ENCODE data around the gene PPT2. TPM values are rescaled to one million over a fixed set of nuclear protein-coding genes. Genes with fewer than 3 reads are reported as not detected.
"Not testable (repeated sequence)": the region's sequence is repeated elsewhere in the genome, so short reads cannot be mapped to it uniquely, and the experiment has no call there.

PPT2 gene
- total and polyA plus RNA-seq, 2 donors (not counting 3 experiments of a cell fraction or from before 2014, with no cell fraction given): 27.2 to 47.3 TPM

GRCh38 chr6:32211432-32211831, 57.5 kb downstream of the PPT2 start:
- H3K9me1 ChIP-seq (replicated peaks; ENCODE audit: control insufficient read depth, extremely low read depth, insufficient read depth, low read length); H3K27me3 ChIP-seq (ENCODE audit: control insufficient read depth in 2 of 2, insufficient read depth in 2 of 2, low read length in 2 of 2); H3K27ac ChIP-seq (ENCODE audit: insufficient read depth, low read depth, low read length); POLR2A ChIA-PET; H3K79me2 ChIP-seq (ENCODE audit: control insufficient read depth, insufficient read depth, low read length); H3K9ac ChIP-seq (replicated peaks; ENCODE audit: extremely low read depth, insufficient read depth, low read length); dilution Hi-C loops (cut with MboI; ENCODE audit: extremely low pct_ligation_motif_present, low sequenced_read_pairs); H3K4me3 ChIP-seq (replicated peaks in 1 of 3; ENCODE audit: insufficient read depth in 1 of 3, low read depth in 1 of 3, low read length in 3 of 3); H3K4me2 ChIP-seq (ENCODE audit: insufficient read depth, low read length); DNase-seq (ENCODE audit: low read depth, low spot score); H2AFZ ChIP-seq (ENCODE audit: low read depth, low read length); H3K4me1 ChIP-seq (ENCODE audit: control insufficient read depth, extremely low read depth, insufficient read depth, low read length); BruUV-seq (replicated peaks); intact Hi-C loops (cut with micrococcal nuclease); H4K20me1 ChIP-seq (replicated peaks; ENCODE audit: control insufficient read depth, extremely low read depth, insufficient read depth, low read length); H3K9me3 ChIP-seq (replicated peaks; ENCODE audit: control insufficient read depth, insufficient read depth, low read length); FAIRE-seq: not testable (repeated sequence)
- peaks cover 7 to 14% of the 10 kb centered on the region in 2 experiments for H3K36me3 ChIP-seq (ENCODE audit: control insufficient read depth in 2 of 2, extremely low read depth in 1 of 2, insufficient read depth in 2 of 2, low read length in 2 of 2)
- CTCF ChIA-PET: interaction anchor here (1.0 kb wide), 1 partner anchor 16 kb away, joined by 3 read pairs; no protein-coding TSS in a partner anchor

GRCh38 chr6:32212076-32212760, 58.3 kb downstream of the PPT2 start:
- H4K20me1 ChIP-seq (replicated peaks; ENCODE audit: control insufficient read depth, extremely low read depth, insufficient read depth, low read length): no peaks in the 10 kb centered on the region
- H3K27me3 ChIP-seq (ENCODE audit: control insufficient read depth in 2 of 2, insufficient read depth in 2 of 2, low read length in 2 of 2): no peaks in the 10 kb centered on the region
- H3K9me3 ChIP-seq (replicated peaks; ENCODE audit: control insufficient read depth, insufficient read depth, low read length): no peaks in the 10 kb centered on the region
- no peak overlapping the region for H2AFZ ChIP-seq (ENCODE audit: low read depth, low read length)
- no peak overlapping the region for H3K27ac ChIP-seq (ENCODE audit: insufficient read depth, low read depth, low read length)
- ChIA-PET CTCF (interaction anchor here (1.0 kb wide), 1 partner anchor 17 kb away, joined by 3 read pairs; no protein-coding TSS in a partner anchor), POLR2A (no interaction called here)
- BruUV-seq (replicated peaks): no TSS peak
- H3K79me2 ChIP-seq (ENCODE audit: control insufficient read depth, insufficient read depth, low read length): no peaks in the 10 kb centered on the region
- no peaks in the 10 kb centered on the region for H3K4me1 ChIP-seq (ENCODE audit: control insufficient read depth, extremely low read depth, insufficient read depth, low read length)
- H3K9me1 ChIP-seq (replicated peaks; ENCODE audit: control insufficient read depth, extremely low read depth, insufficient read depth, low read length): no peaks in the 10 kb centered on the region
- H3K36me3 ChIP-seq (ENCODE audit: control insufficient read depth in 2 of 2, extremely low read depth in 1 of 2, insufficient read depth in 2 of 2, low read length in 2 of 2): peaks cover 10 to 14% of the 10 kb centered on the region in 2 experiments
- no peak overlapping the region for H3K4me2 ChIP-seq (ENCODE audit: insufficient read depth, low read length)
- intact Hi-C loops (cut with micrococcal nuclease): no loop called here
- no peak overlapping the region for H3K9ac ChIP-seq (replicated peaks; ENCODE audit: extremely low read depth, insufficient read depth, low read length)
- dilution Hi-C loops (cut with MboI; ENCODE audit: extremely low pct_ligation_motif_present, low sequenced_read_pairs): no loop called here
- no peak for TF ChIP-seq MYC (IDR thresholded peaks at IDR 0.05; ENCODE audit: low read depth, low read length)
- no peak for FAIRE-seq
- H3K4me3 ChIP-seq (replicated peaks in 1 of 3; ENCODE audit: insufficient read depth in 1 of 3, low read depth in 1 of 3, low read length in 3 of 3): no peak overlapping the region
- DNase-seq (ENCODE audit: low read depth, low spot score): no peak

Small RNA genes lying within 50 kb of the gene (microRNA-seq; reads per million reads assigned to microRNA genes)
- gene MIR6721 (ENCODE audit: borderline number of aligned reads, borderline replicate concordance): 1.5 reads per million
- gene MIR6833 (ENCODE audit: borderline number of aligned reads, borderline replicate concordance): not detected

Small RNA genes lying within 50 kb of the gene (small RNA-seq; reads per million reads assigned to genes)
- not detected for gene AL662884.1 (ENCODE audit: insufficient read depth, insufficient read length, low read depth, low replicate concordance)
- not detected for gene MIR6833 (ENCODE audit: insufficient read depth, insufficient read length, low read depth, low replicate concordance)

Other genes with a start within 250 kb of the PPT2 start
- gene C2, start 226.4 kb upstream of the PPT2 start, total RNA-seq: 0.60 TPM in 1 of 2 replicates, not detected in the other
- gene C2, start 226.4 kb upstream of the PPT2 start, polyA plus RNA-seq: not detected in 2 replicates
- gene CFB, start 208.0 kb upstream of the PPT2 start, total RNA-seq: 0.51 and 1.5 TPM in 2 replicates
- gene CFB, start 208.0 kb upstream of the PPT2 start, polyA plus RNA-seq: 0.87 and 1.0 TPM in 2 replicates
- gene NELFE, start 195.2 kb upstream of the PPT2 start, total RNA-seq: 68.5 and 71.3 TPM in 2 replicates
- gene NELFE, start 195.2 kb upstream of the PPT2 start, polyA plus RNA-seq: 50.5 and 55.8 TPM in 2 replicates
- gene SKIC2, start 195.0 kb upstream of the PPT2 start, total RNA-seq: 67.8 and 76.7 TPM in 2 replicates
- 52.8 and 55.8 TPM in 2 replicates for gene SKIC2, start 195.0 kb upstream of the PPT2 start, polyA plus RNA-seq
- gene DXO, start 182.0 kb upstream of the PPT2 start, total RNA-seq: 18.0 and 20.7 TPM in 2 replicates
- gene DXO, start 182.0 kb upstream of the PPT2 start, polyA plus RNA-seq: 34.9 and 37.7 TPM in 2 replicates
- 4.1 and 5.2 TPM in 2 replicates for gene C4A, start 172.1 kb upstream of the PPT2 start, total RNA-seq
- gene C4A, start 172.1 kb upstream of the PPT2 start, polyA plus RNA-seq: 4.4 and 5.7 TPM in 2 replicates
- gene C4B, start 139.3 kb upstream of the PPT2 start, total RNA-seq: 6.3 and 6.5 TPM in 2 replicates
- gene C4B, start 139.3 kb upstream of the PPT2 start, polyA plus RNA-seq: 2.9 and 4.4 TPM in 2 replicates
- gene CYP21A2, start 115.7 kb upstream of the PPT2 start, total RNA-seq: 0.22 and 0.32 TPM in 2 replicates
- gene CYP21A2, start 115.7 kb upstream of the PPT2 start, polyA plus RNA-seq: 0.06 and 0.46 TPM in 2 replicates
- 2.7 and 3.2 TPM in 2 replicates for gene TNXB, start 44.8 kb upstream of the PPT2 start, total RNA-seq
- gene TNXB, start 44.8 kb upstream of the PPT2 start, polyA plus RNA-seq: 0.24 and 0.47 TPM in 2 replicates
- 102 and 106 TPM in 2 replicates for gene ATF6B, start 25.9 kb upstream of the PPT2 start, total RNA-seq
- 113 and 115 TPM in 2 replicates for gene ATF6B, start 25.9 kb upstream of the PPT2 start, polyA plus RNA-seq
- 5.2 and 6.0 TPM in 2 replicates for gene FKBPL, start 23.9 kb upstream of the PPT2 start, total RNA-seq
- gene FKBPL, start 23.9 kb upstream of the PPT2 start, polyA plus RNA-seq: 3.4 and 3.5 TPM in 2 replicates
- 0.76 and 1.3 TPM in 2 replicates for gene PRRT1, start 2.2 kb upstream of the PPT2 start, total RNA-seq
- 0.38 and 0.55 TPM in 2 replicates for gene PRRT1, start 2.2 kb upstream of the PPT2 start, polyA plus RNA-seq
- 12.6 and 13.6 TPM in 2 replicates for gene EGFL8, start 10.5 kb downstream of the PPT2 start, total RNA-seq
- 9.0 and 9.8 TPM in 2 replicates for gene EGFL8, start 10.5 kb downstream of the PPT2 start, polyA plus RNA-seq
- 38.4 and 45.1 TPM in 2 replicates for gene AGPAT1, start 21.9 kb downstream of the PPT2 start, total RNA-seq
- gene AGPAT1, start 21.9 kb downstream of the PPT2 start, polyA plus RNA-seq: 132 and 151 TPM in 2 replicates
- gene RNF5, start 24.3 kb downstream of the PPT2 start, total RNA-seq: 48.0 and 49.2 TPM in 2 replicates
- 96.0 and 100 TPM in 2 replicates for gene RNF5, start 24.3 kb downstream of the PPT2 start, polyA plus RNA-seq
- 12.0 and 18.5 TPM in 2 replicates for gene AGER, start 30.1 kb downstream of the PPT2 start, total RNA-seq
- gene AGER, start 30.1 kb downstream of the PPT2 start, polyA plus RNA-seq: 4.6 and 5.1 TPM in 2 replicates
- 95.9 and 100 TPM in 2 replicates for gene PBX2, start 36.1 kb downstream of the PPT2 start, total RNA-seq
- gene PBX2, start 36.1 kb downstream of the PPT2 start, polyA plus RNA-seq: 75.5 and 82.3 TPM in 2 replicates
- gene GPSM3, start 38.5 kb downstream of the PPT2 start, total RNA-seq: 21.6 and 22.8 TPM in 2 replicates
- gene GPSM3, start 38.5 kb downstream of the PPT2 start, polyA plus RNA-seq: 19.5 and 24.9 TPM in 2 replicates
- 114 and 120 TPM in 2 replicates for gene NOTCH4, start 69.9 kb downstream of the PPT2 start, total RNA-seq
- 41.7 and 41.8 TPM in 2 replicates for gene NOTCH4, start 69.9 kb downstream of the PPT2 start, polyA plus RNA-seq
- not detected in 2 replicates for gene TSBP1, start 217.8 kb downstream of the PPT2 start, total RNA-seq
- gene TSBP1, start 217.8 kb downstream of the PPT2 start, polyA plus RNA-seq: not detected in 2 replicates

Measured in endothelial cell of umbilical vein (primary cell).